ENCODE data around the gene UNC5A. TPM values are rescaled to one million over a fixed set of nuclear protein-coding genes. Genes with fewer than 3 reads are reported as not detected.

The UNC5A gene
- total RNA-seq, 6 experiments from 2014 or later, result not detected

GRCh38 chr5:176876506-176877431 lies 66.4 kb downstream of the UNC5A start:
- TF ChIP-seq, protein P1, sequence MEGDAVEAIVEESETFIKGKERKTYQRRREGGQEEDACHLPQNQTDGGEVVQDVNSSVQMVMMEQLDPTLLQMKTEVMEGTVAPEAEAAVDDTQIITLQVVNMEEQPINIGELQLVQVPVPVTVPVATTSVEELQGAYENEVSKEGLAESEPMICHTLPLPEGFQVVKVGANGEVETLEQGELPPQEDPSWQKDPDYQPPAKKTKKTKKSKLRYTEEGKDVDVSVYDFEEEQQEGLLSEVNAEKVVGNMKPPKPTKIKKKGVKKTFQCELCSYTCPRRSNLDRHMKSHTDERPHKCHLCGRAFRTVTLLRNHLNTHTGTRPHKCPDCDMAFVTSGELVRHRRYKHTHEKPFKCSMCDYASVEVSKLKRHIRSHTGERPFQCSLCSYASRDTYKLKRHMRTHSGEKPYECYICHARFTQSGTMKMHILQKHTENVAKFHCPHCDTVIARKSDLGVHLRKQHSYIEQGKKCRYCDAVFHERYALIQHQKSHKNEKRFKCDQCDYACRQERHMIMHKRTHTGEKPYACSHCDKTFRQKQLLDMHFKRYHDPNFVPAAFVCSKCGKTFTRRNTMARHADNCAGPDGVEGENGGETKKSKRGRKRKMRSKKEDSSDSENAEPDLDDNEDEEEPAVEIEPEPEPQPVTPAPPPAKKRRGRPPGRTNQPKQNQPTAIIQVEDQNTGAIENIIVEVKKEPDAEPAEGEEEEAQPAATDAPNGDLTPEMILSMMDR (IDR thresholded peaks at IDR 0.05), result no peak
- no peak for TF ChIP-seq POLR2A (IDR thresholded peaks at IDR 0.05)
- H3K9me3 ChIP-seq, result no peaks in the 10 kb centered on the region
- no peaks in the 10 kb centered on the region for H3K36me3 ChIP-seq
- no peak overlapping the region for H3K27ac ChIP-seq
- H3K27me3 ChIP-seq, result no peaks in the 10 kb centered on the region
- H3K4me3 ChIP-seq, result no peak overlapping the region
- H3K4me1 ChIP-seq, result no peaks in the 10 kb centered on the region
- DNase-seq, result no peak
- WGBS (ENCODE audit: insufficient coverage, low coverage, low lambda C conversion rate, missing lambda C conversion rate), result 57% methylated on average over 1 of the region's 24 CpGs
- intact Hi-C loops (cut with DNase I), result no loop called here
- ATAC-seq, result no peak

DNA sequence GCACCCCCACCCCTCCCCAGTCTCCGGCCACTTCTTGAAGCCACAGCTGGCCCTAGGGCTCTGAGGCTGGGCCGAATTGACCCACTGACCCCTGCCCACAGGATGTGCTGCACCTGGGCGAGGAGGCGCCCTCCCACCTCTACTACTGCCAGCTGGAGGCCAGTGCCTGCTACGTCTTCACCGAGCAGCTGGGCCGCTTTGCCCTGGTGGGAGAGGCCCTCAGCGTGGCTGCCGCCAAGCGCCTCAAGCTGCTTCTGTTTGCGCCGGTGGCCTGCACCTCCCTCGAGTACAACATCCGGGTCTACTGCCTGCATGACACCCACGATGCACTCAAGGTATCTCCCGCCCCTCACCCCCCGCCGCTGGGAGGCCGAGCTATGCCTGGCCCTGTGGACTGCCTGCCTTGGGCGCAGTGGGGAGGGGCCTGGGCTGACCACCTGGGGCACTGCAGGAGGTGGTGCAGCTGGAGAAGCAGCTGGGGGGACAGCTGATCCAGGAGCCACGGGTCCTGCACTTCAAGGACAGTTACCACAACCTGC lies 67.5 kb downstream of the UNC5A start:
- intact Hi-C loops (cut with DNase I), result no loop called here
- no peaks in the 10 kb centered on the region for H3K9me3 ChIP-seq
- H3K36me3 ChIP-seq, result no peaks in the 10 kb centered on the region
- 39% methylated on average over 3 of the region's 21 CpGs for WGBS (ENCODE audit: insufficient coverage, low coverage, low lambda C conversion rate, missing lambda C conversion rate)
- H3K27ac ChIP-seq, result no peak overlapping the region
- TF ChIP-seq, protein P1 (IDR thresholded peaks at IDR 0.05), result no peak
- TF ChIP-seq POLR2A (IDR thresholded peaks at IDR 0.05), result no peak
- DNase-seq, result no peak
- no peaks in the 10 kb centered on the region for H3K4me1 ChIP-seq
- no peak overlapping the region for H3K4me3 ChIP-seq
- ATAC-seq, result no peak
- no peaks in the 10 kb centered on the region for H3K27me3 ChIP-seq

DNA sequence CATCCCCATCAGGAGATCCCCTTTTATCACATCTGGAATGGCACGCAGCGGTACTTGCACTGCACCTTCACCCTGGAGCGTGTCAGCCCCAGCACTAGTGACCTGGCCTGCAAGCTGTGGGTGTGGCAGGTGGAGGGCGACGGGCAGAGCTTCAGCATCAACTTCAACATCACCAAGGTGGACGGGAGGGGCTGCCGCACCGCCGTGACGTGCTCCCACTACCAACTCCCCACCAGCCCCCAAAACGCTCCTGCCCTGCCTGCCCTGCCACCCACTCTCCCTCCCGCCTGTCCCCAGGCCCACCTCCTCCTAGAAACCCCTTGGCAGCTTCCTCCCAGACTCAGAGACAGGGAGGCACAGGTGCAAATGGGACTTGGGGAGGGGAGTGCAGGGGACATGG lies 68.1 kb downstream of the UNC5A start:
- TF ChIP-seq POLR2A (IDR thresholded peaks at IDR 0.05), result no peak
- TF ChIP-seq, protein P1 (IDR thresholded peaks at IDR 0.05), result no peak
- Histone ChIP-seq H3K4me1 (no peaks in the 10 kb centered on the region), H3K27ac (no peak overlapping the region), H3K9me3 (no peaks in the 10 kb centered on the region), H3K36me3 (no peaks in the 10 kb centered on the region), H3K27me3 (no peaks in the 10 kb centered on the region), H3K4me3 (no peak overlapping the region)
- DNase-seq (no peak), ATAC-seq (no peak)
- 79% methylated on average over 6 of the region's 12 CpGs for whole genome bisulfite sequencing (ENCODE audit: insufficient coverage, low coverage, low lambda C conversion rate, missing lambda C conversion rate)
- intact Hi-C loops (cut with DNase I), result no loop called here

- intact Hi-C loops (cut with DNase I), result no loop called here
- Histone ChIP-seq H3K9me3 (no peaks in the 10 kb centered on the region), H3K27ac (no peak overlapping the region), H3K36me3 (no peaks in the 10 kb centered on the region), H3K4me1 (no peaks in the 10 kb centered on the region), H3K4me3 (no peak overlapping the region), H3K27me3 (no peaks in the 10 kb centered on the region)
- WGBS (ENCODE audit: insufficient coverage, low coverage, low lambda C conversion rate, missing lambda C conversion rate), result 43% methylated on average over 4 of the region's 23 CpGs
- no peak for DNase-seq
- ATAC-seq, result no peak
- no peak for TF ChIP-seq POLR2A (IDR thresholded peaks at IDR 0.05)
- TF ChIP-seq, protein P1 (IDR thresholded peaks at IDR 0.05), result no peak
These were observed 68.7 kb downstream of the UNC5A start for GRCh38 chr5:176878906-176879662.
